Renal pelvis (tissue), 4 donors: Measurements from ENCODE around the gene MBNL2. TPM values are rescaled to one million over a fixed set of nuclear protein-coding genes. Genes with fewer than 3 reads are reported as not detected.
A peak's percentile ranks its signal among the peaks of the same experiment; 100 is the strongest.

Source experiments
- DNase-seq: peaks from one replicate; pipeline ENCODE4 v3.0.0-alpha.2; 2013
- polyA plus RNA-seq, 3 donors: library from polyadenylated mRNA; unstranded; fragments of 120-200 nt; gene quantifications; one replicate each; pipeline ENCODE4 v1.2.1, GENCODE V29; 2013; ENCODE audit not compliant: insufficient read length in 3 of 3

MBNL2 gene
- polyA plus RNA-seq, 3 donors = 51.2 to 69.0 (median 68.7) TPM

DNA sequence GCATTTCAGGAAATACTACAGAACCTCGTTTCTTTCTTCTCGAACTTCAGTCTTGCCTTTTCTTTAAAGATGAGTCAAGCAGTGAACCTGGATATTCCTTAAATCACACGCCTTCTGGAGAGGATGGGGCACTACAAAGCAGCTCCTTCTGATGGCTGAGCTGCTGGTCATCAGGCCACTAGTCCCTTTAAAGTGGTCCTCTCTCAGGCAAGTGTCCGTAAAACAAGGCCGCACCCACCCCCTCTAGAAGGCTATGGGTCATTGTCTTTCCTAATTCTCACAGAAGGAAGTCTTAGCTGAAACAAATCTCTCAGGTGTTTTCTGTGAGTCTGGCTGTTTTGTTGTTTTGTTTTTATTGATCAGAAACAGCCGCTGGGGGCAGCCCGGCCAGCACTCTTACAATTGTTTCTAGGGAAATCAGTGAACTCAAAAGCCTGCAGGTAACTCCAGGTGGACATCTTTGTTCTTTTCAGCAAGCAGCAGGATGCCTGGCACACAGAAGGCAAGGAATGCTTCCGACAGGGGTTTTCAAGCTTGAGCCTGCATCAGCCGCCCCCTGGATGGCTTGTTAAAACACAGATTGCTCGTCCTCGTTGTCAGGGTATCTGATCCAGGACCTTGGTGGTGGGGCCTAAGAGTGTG is 45.4 kb downstream of the MBNL2 start:
- DNase-seq = no peak

DNA sequence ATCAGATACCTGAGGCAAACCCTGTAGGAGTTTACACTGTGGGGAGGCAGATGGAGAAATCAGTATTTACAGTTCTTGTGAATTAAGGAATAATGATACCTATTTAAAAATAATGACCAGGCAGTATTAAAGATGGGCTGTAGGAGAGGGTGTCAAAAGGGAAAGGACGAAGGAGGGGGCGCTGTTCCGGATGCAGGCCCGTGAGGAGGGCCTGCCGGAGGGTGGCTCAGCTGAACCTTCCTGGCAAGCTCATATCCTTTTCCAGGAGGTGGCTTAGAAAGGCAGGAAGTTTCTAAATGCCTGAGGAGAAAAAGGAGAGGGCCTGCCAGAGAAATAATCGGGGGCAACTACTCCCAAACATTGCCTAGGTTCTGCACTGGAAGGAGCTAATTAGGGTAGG is 46.6 kb downstream of the MBNL2 start:
- no peak for DNase-seq

DNA sequence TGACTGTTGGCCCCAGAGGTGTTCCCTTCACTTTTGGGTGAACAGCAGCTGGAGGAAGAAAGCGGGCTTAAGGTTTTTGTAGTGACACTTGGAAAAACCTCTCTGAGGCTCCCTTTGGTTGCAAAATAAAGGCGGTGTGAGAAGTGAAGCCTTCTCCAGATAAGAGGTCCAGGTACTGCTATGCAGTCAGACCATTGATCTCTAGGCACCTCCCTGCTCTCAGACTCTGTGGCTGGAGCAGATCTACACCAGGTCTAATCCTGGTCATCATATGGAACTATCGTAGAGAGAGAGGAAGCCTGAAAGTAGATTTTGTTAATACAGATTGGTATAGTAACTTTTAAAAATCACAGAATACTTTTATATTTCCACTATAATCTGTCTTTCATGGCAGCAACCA is 47.5 kb downstream of the MBNL2 start:
- no peak for DNase-seq

DNA sequence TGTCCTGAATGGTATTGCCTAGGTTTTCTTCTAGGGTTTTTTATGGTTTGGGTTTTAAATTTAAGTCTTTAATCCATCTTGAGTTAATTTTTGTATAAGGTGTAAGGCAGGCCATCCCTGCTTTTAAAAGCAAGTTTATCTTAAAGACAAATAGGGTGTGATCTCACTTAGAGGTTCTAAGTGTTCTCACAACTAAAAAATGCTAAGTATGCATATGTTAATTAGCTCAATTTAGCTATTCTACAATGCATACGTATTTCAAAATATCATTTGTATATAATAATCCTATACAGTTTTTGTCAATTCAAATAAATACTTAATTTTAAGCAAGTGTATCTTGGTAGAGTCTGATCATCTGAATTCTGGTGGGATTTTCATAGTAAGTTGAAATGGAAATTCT is 50.4 kb downstream of the MBNL2 start:
- no peak for DNase-seq

DNA sequence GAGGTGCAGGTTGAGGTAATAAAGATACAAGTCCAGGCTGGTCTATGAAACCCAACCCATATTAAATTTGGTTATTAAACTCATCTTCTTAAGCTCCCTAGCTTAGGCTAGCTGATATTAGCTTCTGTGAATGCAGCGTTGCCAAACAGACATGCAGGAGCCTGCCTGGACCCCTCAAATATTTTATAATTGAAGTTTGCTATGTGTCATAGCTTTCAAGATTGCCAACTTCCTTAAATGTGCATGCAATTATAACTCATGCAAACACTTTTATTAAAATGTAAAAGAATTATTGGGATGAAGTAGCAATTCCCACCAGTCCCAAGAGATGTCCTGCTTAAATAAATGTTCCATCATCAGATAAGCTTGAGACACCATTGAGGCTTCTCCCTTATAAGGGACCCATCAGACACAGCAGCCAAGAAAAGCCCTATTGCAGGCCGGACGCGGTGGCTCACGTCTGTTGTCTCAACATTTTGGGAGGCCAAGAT is 51.3 kb downstream of the MBNL2 start:
- DNase-seq = no peak

DNA sequence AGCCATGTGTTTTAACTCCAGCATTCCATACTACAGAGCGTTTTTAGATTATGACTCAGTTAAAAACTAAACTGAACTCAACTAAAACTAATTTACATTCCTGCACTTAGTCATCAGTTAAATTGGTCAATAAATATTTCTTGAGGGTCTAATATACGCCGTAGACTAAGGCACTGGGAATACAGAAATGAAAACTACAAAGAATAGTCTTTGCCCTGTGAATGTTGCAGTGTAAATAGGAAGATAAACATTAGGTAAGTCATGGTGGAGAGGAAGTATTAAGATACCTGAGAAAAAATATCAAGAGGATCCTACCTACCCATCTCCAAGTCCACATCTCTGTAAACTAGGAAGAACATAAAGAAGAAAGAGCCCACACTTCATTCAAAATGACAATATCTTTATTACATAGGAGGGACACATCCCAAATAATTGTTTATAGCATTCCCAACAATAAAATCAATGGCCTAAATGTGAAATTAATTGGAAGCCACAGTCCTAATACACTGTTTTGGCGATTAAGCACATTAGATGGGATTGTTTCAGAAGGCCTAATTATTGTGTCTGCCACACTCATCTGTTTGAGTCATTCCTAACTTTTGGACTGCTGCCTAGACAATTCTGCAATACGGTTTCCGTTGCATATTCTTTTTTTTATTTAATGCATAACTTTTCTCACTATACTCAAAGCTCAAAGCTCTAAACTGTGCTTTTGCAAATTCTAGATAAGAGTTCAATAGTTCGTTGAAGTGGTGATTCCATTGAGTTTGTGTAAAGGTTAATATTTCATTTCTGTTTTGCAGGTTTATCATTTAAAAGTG is 52.9 kb downstream of the MBNL2 start:
- DNase-seq = peak; percentile 37

DNA sequence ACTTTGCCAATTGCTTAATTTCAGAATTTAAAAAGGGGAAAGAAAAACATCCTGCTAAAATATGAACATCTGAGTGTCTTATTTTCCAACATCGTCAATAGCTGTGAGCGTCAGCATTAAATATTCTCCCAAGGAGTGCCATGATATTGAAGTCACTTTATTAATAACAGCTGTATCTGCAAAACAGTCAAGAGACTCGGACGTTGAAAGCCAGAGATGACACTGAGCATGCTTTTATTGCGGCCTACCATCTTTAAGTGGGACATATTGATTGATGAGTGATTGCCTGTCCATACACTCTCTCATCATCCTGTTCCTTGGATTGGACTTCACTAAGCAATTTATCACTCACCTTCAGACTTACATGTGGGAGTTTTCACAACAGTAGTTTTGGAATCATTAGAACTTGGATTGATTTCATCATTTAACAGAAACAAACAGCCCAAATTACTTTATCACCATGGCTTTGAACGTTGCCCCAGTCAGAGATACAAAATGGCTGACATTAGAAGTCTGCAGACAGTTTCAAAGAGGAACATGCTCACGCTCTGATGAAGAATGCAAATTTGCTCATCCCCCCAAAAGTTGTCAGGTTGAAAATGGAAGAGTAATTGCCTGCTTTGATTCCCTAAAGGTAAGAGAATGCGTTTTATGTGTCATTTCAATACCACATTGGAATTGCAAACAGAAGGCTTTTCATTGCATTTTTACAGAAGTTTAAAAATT is 53.8 kb downstream of the MBNL2 start:
- no peak for DNase-seq

DNA sequence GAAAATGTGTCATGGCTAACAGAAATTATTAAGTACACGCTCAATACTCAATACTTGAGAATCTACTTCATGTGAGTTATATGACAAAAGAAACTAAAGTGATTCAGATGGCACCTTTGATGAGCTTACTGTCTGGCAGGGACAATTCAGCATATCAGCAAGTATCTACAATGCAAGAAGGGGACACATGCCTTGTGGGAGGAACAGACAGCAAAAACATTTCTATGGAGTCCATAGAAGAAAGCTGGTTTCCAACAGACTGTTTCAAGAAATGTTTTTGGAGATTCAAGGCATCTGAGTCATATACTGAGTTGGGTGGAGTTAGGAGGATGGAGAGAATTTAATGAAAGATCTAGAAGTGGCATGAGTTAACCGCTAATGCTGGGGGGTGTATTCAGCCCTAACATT is 54.7 kb downstream of the MBNL2 start:
- no peak for DNase-seq

DNA sequence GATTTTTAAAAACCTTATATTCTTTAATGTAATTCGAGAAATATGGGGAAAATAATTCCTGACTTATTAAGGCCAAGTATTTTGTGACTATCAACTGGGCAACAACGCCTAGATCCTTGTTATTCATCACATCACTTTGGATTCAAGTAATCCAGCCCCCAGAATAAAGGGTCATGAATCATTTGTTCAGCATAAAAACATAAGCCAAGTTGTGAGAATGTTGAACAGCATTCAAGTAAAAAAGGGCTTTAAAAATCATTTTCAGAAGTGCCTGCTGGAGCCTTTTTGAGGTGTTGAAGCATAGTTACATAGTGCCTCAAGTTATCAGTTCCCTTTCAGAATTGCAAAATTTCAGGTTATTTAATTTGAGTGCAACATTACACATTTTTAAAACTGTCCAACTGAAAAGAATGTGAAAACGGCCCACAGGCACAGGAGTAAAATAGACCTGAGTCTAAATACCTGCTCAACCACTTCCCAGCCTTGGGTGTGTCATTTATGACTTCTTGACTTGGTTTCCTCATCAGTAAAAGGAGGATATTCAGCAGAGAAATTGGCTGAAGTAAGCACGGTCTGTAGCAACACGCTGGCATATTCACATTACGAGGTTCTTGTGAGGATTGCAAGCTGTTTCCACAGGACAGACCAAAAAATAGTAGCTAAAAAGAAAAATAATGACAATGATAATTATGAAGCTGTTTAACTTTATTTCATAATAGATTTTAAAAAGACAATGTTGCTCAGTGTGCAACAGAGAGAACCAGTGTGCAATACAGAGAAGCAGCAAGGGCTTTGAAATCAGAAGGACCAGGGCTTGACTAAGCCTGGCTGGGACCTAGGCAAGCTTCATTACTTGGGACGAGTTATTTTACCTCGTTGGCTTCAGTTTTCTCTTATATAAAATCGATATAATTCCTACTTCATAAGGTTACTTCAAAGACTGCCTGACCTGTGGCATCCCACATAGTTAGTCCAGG is 56.6 kb downstream of the MBNL2 start:
- no peak for DNase-seq

DNA sequence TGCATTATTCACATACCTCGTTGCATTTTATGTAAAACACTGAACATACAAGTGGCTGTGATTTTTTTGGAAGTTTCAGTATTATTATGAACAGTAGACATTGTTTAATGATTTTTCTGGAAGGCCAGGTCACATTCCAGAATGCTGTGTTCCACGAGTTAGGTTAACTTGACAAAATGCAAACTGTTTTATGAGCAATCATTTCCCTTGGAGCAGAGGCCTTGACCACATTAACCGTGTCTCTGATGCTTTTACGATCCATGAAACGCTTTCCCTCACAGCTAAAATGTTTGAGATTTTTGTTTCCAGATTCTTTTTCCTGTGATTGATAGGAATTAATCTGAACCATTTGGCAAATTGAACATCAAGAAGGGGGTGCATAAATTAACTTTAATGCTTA is 57.8 kb downstream of the MBNL2 start:
- peak; percentile 74 for DNase-seq

DNA sequence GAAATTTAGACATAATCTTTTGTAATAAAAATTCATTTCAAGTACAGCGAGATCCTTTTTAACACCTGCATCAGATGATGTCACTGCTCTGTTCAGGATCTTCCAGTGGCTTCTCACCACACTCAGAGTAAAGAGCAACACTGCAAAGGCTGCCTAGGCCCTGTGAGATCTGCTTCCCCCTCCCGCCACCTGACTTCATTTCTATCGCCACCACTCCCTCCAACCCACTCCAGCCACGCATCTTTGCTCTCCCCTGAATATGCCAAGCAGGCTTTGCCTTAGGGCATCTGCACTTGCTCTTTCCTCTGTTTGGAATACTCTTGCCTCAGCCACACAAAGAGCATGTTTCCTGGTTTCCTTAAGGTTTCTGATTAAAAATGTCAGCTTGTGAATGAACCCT is 58.3 kb downstream of the MBNL2 start:
- DNase-seq = peak; percentile 23

DNA sequence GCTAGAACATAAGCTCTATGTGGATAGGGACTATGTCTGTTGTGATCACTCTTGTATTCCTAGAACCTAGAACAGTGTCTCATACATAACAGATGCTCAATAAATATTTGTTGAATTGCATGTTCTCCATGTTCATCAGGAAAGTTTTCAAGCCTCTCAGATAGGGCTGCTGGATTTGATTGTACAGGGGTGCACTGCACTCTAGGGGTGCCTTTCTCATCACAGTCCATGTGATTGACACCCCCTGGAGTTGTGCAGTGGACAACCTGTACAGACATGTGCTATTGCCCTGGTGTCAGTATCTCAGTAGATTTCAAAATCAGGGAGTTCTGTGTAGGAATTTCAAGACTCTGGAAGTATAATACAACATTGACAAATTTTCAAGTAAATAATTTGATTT is 58.9 kb downstream of the MBNL2 start:
- DNase-seq = no peak

DNA sequence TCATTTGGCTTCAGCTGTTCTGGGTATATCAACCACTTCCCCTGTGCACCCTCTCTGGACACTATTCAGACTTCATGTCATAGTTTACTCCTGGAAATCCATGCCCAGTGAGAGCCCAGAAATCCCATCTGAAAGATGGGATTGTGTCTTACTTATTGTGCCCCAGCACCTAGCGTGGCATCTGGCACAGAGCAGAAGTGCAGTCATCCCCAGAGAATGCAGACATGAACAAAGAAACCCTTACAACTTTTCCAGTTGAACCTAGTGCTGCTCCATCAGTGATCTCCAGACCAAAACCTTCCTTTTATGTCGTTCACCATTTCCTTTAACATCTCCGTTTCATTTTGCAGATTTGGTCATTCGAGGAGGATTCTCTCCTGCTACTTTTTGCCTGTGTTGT is 60.6 kb downstream of the MBNL2 start:
- DNase-seq = no peak

DNA sequence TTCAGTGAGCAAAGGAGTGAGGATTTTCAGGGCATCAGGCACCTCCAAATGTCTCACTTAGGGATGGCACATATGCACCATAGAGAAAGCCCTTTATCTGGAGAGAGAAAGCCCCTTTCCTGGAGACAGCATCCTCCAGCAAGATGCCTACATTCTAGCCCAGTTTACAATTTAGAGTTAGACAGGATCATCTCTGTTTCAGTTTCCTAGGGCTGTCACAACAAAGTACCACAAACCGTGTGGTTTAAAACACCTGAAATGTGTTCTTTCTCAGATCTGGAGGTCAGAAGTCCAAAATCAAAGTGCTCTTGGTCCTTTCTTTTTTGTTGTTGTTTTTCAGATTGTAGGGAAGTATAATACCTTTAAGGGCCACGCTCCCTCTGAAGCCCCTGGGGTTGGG is 61.8 kb downstream of the MBNL2 start:
- DNase-seq = no peak

DNA sequence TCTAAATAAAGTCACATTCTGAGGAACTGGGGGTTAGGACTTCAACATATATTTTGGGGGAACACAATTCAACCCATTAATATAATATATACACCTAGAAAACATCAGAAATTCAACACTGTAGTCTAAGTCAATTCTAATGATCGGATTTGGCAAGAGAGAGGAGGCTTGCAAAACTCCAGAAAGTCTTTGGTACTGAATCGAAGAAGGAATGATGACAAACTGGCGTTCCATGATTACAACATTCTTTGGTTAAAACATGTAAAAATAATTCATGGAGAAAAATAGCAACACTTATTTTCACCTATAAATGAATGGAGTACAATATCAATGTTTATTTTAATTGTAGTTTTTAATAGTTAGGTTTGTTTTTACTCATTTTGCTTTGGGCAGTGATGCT is 62.4 kb downstream of the MBNL2 start:
- DNase-seq = no peak

DNA sequence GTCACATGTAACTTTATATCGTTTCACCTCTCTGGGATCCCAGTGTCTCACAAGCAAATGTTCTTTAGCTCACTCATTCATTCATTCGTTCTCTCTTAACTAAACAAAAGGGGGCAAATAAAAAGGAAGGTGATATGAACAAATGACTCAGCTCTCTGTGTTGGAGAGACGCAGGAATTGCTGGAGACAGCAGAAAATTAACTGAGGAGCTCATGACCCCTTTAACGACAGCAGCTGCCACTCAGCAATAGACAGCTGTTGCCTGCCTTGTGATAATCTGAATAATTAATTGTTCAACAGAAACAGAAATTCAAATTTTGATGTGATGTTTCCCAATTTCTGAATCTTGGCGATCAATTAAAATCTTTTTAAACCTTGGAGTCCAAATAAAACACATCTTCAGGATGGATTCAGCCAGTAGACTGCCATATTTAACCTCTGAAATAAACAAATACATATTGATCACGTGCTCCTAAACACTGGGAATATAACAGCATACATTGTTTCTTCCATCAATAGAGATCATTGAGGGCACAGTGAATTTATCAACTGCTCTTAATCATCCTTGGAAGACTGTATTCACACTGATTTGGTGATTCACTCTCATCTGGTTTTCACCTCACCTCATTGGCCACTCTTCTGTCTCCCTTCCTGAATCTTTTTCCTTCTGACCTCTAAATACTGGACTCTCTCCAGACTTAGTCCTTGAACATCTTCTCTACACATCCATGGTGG is 63.3 kb downstream of the MBNL2 start:
- DNase-seq = no peak

DNA sequence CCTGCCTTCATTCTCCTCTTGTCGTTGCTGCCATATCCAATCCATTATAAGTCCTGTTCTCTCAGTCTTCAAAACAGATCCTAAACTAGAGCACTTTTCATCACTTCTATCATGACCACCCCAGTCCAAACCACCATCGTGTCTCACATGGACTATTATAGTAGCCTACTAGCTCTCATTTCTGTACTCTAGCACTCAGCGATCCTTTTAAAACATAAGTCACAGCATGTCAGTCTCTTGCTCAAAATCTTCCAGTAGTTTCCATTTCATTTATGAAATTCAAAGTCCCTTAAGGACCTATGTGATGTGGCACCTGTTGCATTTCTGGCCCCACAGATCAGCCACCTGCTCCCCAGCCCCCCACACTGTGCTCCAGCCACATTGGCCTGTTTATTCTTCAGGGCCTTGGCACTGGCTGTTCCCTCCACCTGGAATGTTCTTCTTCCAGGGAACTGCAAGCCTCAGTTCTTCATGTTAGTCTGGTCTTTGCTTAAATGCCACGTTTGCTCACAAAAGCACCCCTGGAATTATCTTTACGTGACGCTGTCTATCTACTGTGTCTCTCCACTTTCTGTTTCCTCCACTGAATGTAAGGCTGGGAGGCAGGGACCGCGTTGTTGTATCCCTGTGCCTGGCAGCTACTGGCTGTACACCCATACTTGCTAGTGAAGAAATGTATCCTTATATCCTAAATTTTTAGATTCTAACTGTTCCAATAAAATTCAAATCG is 64.3 kb downstream of the MBNL2 start:
- no peak for DNase-seq

DNA sequence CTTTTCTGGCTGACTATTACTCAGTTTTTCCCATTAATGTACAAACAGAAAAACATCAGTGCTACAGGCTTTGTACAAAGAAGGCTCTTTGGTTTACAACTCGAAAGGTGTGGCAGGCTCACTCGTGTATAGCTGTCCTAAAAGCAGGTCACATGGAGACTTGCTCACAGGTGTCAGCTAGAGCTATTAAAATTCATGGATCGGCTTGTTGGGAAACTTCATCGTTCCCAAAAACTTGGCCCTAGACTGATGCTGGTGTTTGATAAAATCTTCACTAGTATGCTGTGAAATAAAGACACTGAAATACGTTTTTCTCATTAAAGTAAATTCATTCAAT is 64.9 kb downstream of the MBNL2 start:
- DNase-seq = no peak

DNA sequence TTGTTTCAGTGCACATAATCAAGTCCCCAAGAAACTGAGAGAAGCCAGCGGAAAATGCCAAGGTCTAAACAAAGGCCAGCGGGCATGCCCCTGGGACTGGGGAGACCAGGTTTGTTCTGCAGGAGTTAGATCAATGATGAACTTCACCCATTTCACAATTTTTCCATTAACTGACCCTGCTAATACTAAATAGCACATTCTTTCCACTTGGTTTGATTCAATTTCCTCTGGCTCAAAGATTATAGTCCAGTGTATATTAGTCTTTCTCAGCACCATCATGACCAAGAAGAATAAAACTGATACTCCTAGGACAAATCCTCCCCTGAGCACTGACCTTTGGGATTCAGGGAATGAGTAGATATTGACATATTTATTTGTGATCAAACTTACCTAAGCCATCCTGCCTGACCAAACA is 66.4 kb downstream of the MBNL2 start:
- DNase-seq = no peak
